Fibroblast of mammary gland (primary cell): ENCODE data around the gene ACER2.
"Not testable (repeated sequence)": the region's sequence is repeated elsewhere in the genome, so short reads cannot be mapped to it uniquely, and the experiment has no call there.

ENCODE experiments used
- DNase-seq: peaks from one replicate; pipeline ENCODE4 v3.0.0-alpha.2; 2010; ENCODE audit warnings: low read depth
- H3K4me3 ChIP-seq: 2 replicates; pipeline ENCODE4 v1.5.1; 2011; ENCODE audit warnings: low read depth, mild to moderate bottlenecking, low read length, moderate library complexity; ENCODE audit not compliant: control insufficient read depth
- TF ChIP-seq, protein P1 (sequence below): conservative IDR thresholded peaks from 2 replicates; pipeline ENCODE4 v1.5.1; 2011; ENCODE audit warnings: low read depth, low read length, inconsistent platforms; ENCODE audit not compliant: control insufficient read depth, insufficient read depth

ACER2 gene

DNA sequence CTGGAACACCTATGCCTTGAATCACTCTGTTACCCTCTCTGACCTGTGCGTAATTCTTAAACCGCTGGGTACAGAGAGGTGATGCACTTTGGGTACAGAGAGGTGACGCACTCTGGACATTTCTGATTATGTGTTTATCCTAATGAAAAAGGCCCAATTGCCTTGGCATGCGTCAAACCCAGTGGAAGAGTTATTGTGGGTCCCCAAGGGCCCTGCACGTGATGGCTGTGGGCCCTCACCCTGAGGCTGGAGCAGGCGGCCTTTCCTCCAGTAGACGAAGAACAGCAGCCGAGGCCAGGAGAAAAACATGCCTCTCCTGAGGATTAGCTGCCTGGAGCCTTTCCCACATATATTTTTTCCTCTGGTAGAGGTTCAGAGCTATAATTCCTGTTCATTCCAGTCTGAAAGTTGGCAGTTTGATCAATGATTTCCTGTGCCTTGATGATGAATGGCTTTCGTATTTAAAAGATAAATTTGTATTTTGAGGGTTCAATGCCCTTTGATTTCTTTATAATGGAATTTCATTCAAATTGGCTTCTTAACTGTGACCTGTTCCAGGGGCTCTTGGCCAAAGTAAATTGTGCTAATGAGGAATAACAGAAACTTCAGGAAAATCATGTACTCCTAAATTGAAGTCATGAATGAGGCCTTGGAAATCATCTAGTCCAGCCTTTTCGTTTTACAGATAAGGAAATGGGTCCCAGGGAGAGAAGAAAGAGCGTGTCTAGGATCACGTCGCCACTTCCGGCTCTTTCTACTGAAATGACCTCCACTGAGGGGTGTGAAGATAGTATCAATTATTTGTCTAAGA, 22.8 kb downstream of the ACER2 start:
- no peak overlapping the region for H3K4me3 ChIP-seq
- TF ChIP-seq, protein P1, sequence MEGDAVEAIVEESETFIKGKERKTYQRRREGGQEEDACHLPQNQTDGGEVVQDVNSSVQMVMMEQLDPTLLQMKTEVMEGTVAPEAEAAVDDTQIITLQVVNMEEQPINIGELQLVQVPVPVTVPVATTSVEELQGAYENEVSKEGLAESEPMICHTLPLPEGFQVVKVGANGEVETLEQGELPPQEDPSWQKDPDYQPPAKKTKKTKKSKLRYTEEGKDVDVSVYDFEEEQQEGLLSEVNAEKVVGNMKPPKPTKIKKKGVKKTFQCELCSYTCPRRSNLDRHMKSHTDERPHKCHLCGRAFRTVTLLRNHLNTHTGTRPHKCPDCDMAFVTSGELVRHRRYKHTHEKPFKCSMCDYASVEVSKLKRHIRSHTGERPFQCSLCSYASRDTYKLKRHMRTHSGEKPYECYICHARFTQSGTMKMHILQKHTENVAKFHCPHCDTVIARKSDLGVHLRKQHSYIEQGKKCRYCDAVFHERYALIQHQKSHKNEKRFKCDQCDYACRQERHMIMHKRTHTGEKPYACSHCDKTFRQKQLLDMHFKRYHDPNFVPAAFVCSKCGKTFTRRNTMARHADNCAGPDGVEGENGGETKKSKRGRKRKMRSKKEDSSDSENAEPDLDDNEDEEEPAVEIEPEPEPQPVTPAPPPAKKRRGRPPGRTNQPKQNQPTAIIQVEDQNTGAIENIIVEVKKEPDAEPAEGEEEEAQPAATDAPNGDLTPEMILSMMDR: no peak
- DNase-seq: peak; percentile 62

DNA sequence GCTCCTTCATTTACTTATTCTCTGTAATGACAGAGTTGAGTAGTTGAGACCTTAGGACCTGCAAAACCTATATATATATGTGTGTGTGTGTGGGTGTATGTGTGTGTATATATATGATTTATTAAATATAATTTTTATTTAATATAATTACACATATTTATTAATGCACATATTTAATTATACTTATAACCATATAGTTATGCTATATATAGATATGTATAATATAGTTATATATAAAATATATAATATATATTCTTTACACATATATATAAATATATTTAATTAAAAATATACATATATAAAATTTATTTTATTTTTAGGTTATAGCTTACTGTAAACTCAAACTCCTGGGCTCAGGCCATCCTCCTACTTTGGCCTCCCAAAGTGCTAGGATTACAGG, 23.7 kb downstream of the ACER2 start:
- no peak for DNase-seq

DNA sequence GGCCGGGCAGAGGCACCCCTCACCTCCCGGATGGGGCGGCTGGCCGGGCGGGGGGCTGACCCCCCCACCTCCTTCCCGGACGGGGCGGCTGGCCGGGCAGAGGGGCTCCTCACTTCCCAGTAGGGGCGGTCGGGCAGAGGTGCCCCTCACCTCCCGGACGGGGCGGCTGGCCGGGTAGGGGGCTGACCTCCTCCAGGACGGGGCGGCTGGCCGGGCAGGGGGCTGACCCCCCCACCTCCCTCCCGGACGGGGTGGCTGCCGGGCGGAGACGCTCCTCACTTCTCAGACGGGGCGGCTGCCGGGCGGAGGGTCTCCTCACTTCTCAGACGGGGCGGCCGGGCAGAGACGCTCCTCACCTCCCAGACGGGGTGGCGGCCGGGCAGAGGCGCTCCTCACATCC, 24.9 kb downstream of the ACER2 start:
- DNase-seq, H3K4me3 ChIP-seq: not testable (repeated sequence)

More for the DNA sequence above, 23.7 kb downstream of the ACER2 start:
- no peak overlapping the region for H3K4me3 ChIP-seq
- TF ChIP-seq, protein P1: no peak

DNA sequence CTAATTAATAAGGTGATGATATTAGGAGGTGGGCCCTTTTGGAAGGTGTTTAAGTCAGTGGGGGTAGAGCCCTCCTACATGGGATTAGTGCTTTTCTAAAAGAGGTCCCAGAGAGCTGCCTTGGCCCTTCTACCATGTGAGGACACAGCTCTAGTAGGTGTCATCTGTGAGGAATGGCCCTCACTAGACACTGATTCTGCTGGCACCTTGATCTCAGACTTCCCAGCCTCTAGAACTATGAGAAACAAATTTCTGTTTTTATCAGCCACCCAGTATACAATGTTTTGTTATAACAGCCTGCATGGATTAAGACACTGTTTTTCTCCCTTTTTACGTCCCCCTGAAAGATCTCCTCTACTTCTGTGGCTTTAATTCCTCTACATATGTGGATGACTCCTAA, 31.6 kb downstream of the ACER2 start:
- no peak overlapping the region for H3K4me3 ChIP-seq
- DNase-seq: no peak
- TF ChIP-seq, protein P1: no peak

DNA sequence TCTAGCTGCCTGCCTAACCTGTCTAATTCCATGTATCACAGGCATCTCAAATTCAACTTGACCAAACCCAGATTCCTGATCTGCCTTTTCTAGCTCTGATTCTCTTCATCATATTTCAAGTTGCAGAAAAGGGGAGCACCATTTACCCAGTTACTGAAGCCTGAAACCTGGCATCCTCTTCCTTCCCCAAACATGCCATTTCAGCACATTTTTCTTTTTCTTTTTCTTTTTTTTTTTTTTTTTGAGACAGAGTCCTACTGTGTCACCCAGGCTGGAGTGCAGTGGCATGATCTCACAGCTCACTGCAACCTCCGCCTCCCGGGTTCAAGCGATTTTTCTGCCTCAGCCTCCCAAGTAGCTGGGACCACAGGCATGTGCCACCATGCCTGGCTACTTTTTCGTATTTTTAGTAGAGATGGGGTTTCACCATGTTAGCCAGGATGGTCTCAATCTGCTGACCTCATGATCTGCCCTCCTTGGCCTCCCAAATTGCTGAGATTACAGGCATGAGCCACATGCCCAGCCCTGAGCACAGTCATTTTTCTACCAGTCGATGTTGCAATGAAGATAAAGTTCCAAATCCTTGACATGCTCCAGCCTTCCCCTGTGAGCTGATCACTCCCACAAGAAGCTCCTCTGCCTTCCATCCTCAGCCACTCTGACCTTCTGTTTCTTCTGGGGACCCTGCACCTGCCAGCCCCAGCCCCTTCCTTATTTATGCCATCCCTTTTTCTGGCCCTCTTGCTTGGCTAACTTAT, 32.2 kb downstream of the ACER2 start:
- TF ChIP-seq, protein P1: no peak
- peak; percentile 9 for DNase-seq
- H3K4me3 ChIP-seq: no peak overlapping the region

DNA sequence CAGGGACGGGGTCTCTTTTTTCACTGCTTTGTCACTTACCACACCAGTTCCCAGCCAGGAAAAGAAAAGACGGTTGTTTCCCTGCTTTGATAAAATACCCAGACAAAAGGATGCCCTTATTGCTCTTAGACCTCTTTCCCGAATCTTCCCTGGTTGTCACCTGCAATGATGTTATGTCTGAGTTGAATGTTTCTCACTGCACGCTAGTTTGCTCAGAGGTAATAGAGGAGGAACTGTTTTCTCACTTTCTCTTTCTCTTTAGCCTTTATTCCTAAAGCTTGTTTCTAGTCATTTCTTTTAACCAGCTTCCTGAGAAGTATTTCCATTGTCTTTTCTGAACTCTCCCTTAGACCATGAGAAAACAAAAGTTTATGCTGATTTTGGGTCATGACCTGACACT, 32.9 kb downstream of the ACER2 start:
- TF ChIP-seq, protein P1: no peak
- no peak overlapping the region for H3K4me3 ChIP-seq
- no peak for DNase-seq

DNA sequence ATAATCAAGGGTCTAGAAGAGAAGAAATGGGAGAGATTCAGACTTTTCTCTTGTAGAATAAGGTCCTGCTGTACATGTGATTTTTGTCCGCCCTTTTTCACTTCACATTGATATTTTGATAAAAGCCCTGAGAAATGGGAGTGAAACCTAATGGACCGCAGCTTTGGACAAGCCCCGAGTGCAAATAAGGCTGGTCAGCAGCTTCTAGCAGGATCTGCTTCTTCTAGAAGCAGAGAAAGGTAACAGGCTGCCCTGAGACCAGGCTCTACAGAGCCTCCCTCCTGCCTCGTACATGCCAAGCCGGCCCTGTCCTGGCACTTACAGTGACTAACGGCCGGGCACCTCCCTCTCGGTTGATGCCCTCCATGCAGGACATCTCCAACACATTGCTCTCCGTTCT, 33.4 kb downstream of the ACER2 start:
- DNase-seq: no peak
- TF ChIP-seq, protein P1: no peak

More for the DNA sequence above, 33.4 kb downstream of the ACER2 start:
- H3K4me3 ChIP-seq: no peak overlapping the region
